Transverse colon (tissue), 4 donors: ENCODE results near the gene IRX6. TPM values are rescaled to one million over a fixed set of nuclear protein-coding genes. Genes with fewer than 3 reads are reported as not detected.

Source experiments
- DNase-seq: peaks from one replicate; pipeline ENCODE4 v3.0.0-alpha.2; 2019
- H3K27ac ChIP-seq, 4 donors: fragments of 200-600 bp; sonication (generic); 2 replicates each; pipeline ENCODE4 v1.5.1; 2016 to 2018; ENCODE audit warnings: inconsistent platforms in 4 of 4
- H3K27me3 ChIP-seq: fragments of 200-600 bp; sonication (generic); 2 replicates; pipeline ENCODE4 v1.5.1; 2017; ENCODE audit warnings: inconsistent platforms
- H3K36me3 ChIP-seq, 4 donors: fragments of 200-600 bp; sonication (generic); 2 replicates each; pipeline ENCODE4 v1.5.1; 2017 to 2019; ENCODE audit warnings: inconsistent platforms in 4 of 4
- H3K4me1 ChIP-seq, 4 donors: fragments of 200-600 bp; sonication (generic); 2 replicates each; pipeline ENCODE4 v1.5.1; 2017 to 2020; ENCODE audit warnings: inconsistent platforms in 4 of 4
- H3K4me3 ChIP-seq, 4 donors: fragments of 200-600 bp; sonication (generic); 1 replicate in 1 of 4; 2 replicates in 3 of 4; pipeline versions ENCODE4 v1.5.1 to v1.6.1; 2017 to 2019; ENCODE audit warnings: inconsistent platforms in 4 of 4
- H3K9me3 ChIP-seq, 2 donors: fragments of 200-600 bp; sonication (generic); 2 replicates each; pipeline ENCODE4 v1.5.1; 2017 to 2019; ENCODE audit warnings: inconsistent platforms in 2 of 2
- EP300 ChIP-seq: sonication (generic); formaldehyde crosslinking; IDR thresholded peaks from one replicate; pipeline ENCODE4 v1.6.1; 2017; ENCODE audit warnings: antibody characterized with exemption, low read depth
- POLR2A ChIP-seq: fragments of 450-650 bp; IDR thresholded peaks from one replicate; pipeline ENCODE4 v1.6.1; 2016; ENCODE audit warnings: antibody characterized with exemption, mild to moderate bottlenecking, moderate library complexity
- POLR2AphosphoS5 ChIP-seq, 3 donors: sonication (generic); formaldehyde crosslinking; IDR thresholded peaks; one replicate each; pipeline ENCODE4 v1.6.1; 2016; ENCODE audit warnings: antibody characterized with exemption in 3 of 3
- WGBS, 2 donors: methylation state at CpG; one replicate each; pipeline ENCODE4 v1.1.5; 2018; ENCODE audit warnings: low coverage in 1 of 2; 5-methylcytosine and 5-hydroxymethylcytosine counted together
- in situ Hi-C, 4 donors: fragments of 200-750 bp; cut with MboI; loops; one replicate each; pipeline versions ENCODE4 v1.15.0 to v1.15.1; 2017; ENCODE audit warnings: low sequenced_read_pairs in 3 of 4, low pct_ligation_motif_present in 1 of 4, low pct_unique_long_range_greater_than_20kb in 1 of 4
- intact Hi-C: fragments of 100-400 bp; cut with DNase I; formaldehyde crosslinking; loops from one replicate; pipeline ENCODE4 v1.15.1; 2023; ENCODE audit warnings: low total_unique reads
- total RNA-seq, 4 donors: library from RNA; depleted of rRNA; stranded (reverse); fragments of >200 nt; gene quantifications; one replicate each; pipeline ENCODE4 v1.1.0, GENCODE V29; 2016
- TF ChIP-seq, protein P1 (sequence below), 5 experiments: fragments of 200-600 bp in 3 of 5; fragments of 450-650 bp in 2 of 5; sonication (generic) in 3 of 5; IDR thresholded peaks; 1 replicate in 2 of 5; 2 replicates in 3 of 5; pipeline ENCODE4 v1.5.1; 2016 to 2017; ENCODE audit warnings: antibody characterized with exemption in 5 of 5, inconsistent platforms in 3 of 5, mild to moderate bottlenecking in 2 of 5, moderate library complexity in 1 of 5

Gene IRX6
- total RNA-seq, 4 donors from 2014 or later: 1.1 TPM; not detected in 3

DNA sequence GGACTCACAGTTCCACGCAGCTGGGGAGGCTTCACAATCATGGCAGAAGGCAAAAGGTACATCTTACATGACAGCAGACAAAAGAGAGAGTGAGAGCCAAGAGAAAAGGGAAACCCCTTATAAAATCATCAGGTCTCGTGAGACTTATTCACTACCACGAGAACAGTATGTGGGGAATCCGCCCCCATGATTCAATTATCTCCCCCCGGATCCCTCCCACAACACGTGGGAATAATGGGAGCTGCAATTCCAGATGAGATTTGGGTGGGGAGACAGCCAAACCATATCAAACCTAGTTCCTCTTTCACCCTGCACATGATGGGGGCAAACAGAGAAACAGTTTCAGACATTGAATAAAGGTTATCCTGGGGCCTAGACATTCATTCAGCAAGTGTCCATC, 32.2 kb upstream of the IRX6 start:
- H3K27me3 ChIP-seq: no peaks in the 10 kb centered on the region
- in situ Hi-C loops: no loop called here
- 65 to 78% methylated on average over 5 to 6 of the region's 6 CpGs for WGBS, 2 donors
- H3K4me1 ChIP-seq: no peaks in the 10 kb centered on the region
- H3K9me3 ChIP-seq: peaks cover 0 to 3% of the 10 kb centered on the region in 2 donors
- no peak for DNase-seq
- no peak overlapping the region for H3K27ac ChIP-seq
- H3K36me3 ChIP-seq: no peaks in the 10 kb centered on the region
- TF ChIP-seq, protein P1, sequence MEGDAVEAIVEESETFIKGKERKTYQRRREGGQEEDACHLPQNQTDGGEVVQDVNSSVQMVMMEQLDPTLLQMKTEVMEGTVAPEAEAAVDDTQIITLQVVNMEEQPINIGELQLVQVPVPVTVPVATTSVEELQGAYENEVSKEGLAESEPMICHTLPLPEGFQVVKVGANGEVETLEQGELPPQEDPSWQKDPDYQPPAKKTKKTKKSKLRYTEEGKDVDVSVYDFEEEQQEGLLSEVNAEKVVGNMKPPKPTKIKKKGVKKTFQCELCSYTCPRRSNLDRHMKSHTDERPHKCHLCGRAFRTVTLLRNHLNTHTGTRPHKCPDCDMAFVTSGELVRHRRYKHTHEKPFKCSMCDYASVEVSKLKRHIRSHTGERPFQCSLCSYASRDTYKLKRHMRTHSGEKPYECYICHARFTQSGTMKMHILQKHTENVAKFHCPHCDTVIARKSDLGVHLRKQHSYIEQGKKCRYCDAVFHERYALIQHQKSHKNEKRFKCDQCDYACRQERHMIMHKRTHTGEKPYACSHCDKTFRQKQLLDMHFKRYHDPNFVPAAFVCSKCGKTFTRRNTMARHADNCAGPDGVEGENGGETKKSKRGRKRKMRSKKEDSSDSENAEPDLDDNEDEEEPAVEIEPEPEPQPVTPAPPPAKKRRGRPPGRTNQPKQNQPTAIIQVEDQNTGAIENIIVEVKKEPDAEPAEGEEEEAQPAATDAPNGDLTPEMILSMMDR (IDR thresholded peaks at IDR 0.05): no peak
- intact Hi-C loops: no loop called here
- H3K4me3 ChIP-seq: no peak overlapping the region

DNA sequence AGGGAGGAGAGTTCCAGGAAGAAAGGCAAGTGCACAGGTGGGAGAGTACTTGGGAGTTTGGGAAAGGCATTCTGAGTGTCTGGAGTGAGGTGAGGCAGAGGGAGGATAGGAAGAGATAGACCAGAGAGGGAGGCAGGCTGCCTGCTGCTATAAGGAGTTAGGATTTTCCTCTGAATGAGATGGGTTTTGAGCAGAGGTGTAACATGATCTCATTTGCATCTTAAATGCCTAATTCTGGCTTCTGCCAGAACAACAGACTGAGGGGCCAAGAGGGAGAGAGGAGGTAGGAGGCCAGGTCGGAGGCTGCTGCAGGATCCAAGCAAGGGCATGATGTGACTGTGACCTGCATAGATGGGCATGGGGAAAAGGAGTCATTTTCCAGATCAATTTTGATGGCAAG, 31.5 kb upstream of the IRX6 start:
- no peaks in the 10 kb centered on the region for H3K4me1 ChIP-seq
- 67% methylated on average over 1 of the region's 1 CpG; no CpG with 5 or more reads in 1 of the 2 donors for WGBS, 2 donors
- in situ Hi-C loops (no loop called here), intact Hi-C loops (no loop called here)
- TF ChIP-seq POLR2AphosphoS5 (IDR thresholded peaks at IDR 0.05) (no peak), POLR2A (no peak), EP300 (no peak)
- TF ChIP-seq, protein P1 (IDR thresholded peaks at IDR 0.05): no peak
- H3K27ac ChIP-seq: no peak overlapping the region
- H3K36me3 ChIP-seq: no peaks in the 10 kb centered on the region
- H3K27me3 ChIP-seq: no peaks in the 10 kb centered on the region
- no peak overlapping the region for H3K4me3 ChIP-seq
- H3K9me3 ChIP-seq: peaks cover 0 to 3% of the 10 kb centered on the region in 2 donors
- no peak for DNase-seq

DNA sequence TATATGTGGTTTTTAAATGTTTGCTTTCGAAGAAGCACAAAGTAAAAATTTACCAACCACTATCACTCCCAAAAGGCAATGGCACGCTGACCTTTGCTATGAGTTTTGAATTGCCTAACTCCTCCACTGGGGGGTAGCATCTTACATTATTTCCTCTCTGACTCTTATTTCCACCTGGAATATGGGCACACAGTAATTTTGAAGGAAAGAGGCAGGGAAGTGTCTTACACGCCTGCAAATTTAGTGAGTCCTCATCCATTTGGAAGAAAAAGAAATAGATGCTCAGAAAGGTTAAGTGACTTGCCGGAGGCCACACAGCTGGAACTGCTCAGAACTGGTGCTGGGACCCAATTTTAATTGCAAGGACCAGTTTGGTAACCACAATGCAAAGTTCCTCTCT, 29.9 kb upstream of the IRX6 start:
- TF ChIP-seq POLR2A: no peak
- TF ChIP-seq EP300: no peak
- TF ChIP-seq, protein P1 (IDR thresholded peaks at IDR 0.05): no peak
- no peak for TF ChIP-seq POLR2AphosphoS5 (IDR thresholded peaks at IDR 0.05)
- intact Hi-C loops (no loop called here), in situ Hi-C loops (no loop called here)
- DNase-seq: no peak
- no peaks in the 10 kb centered on the region for H3K4me1 ChIP-seq
- no peaks in the 10 kb centered on the region for H3K27me3 ChIP-seq
- no peak overlapping the region for H3K4me3 ChIP-seq
- H3K9me3 ChIP-seq: no peaks in the 10 kb centered on the region
- WGBS, 2 donors: 77 to 79% methylated on average over 4 of the region's 4 CpGs
- no peak overlapping the region for H3K27ac ChIP-seq
- no peaks in the 10 kb centered on the region for H3K36me3 ChIP-seq

DNA sequence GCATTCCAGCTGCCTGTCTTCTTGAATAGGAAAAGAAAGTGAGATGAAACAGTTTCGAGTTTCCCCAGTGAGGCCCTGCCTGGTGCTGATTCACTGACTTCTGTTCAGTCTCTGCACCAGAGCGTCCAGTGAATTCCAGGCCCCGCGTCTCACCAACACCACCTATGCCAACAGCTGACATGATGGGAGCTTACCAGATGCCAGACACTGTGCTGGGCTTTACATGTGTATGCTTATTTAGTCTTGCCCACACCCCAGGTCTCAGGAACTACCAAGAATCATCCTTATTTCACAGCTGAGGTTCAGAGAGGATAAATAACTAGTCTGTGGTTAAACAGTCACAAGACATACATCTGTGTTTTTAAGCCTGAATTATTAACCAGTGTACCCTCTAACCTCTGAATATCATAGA, 29.1 kb upstream of the IRX6 start:
- Histone ChIP-seq H3K4me3 (no peak overlapping the region), H3K36me3 (no peaks in the 10 kb centered on the region), H3K9me3 (no peaks in the 10 kb centered on the region), H3K27me3 (no peaks in the 10 kb centered on the region), H3K4me1 (no peaks in the 10 kb centered on the region), H3K27ac (no peak overlapping the region)
- TF ChIP-seq, protein P1 (IDR thresholded peaks at IDR 0.05): no peak
- TF ChIP-seq POLR2AphosphoS5 (IDR thresholded peaks at IDR 0.05) (no peak), EP300 (no peak), POLR2A (no peak)
- DNase-seq: no peak
- in situ Hi-C loops: no loop called here
- 56% methylated on average over 4 of the region's 4 CpGs; no CpG with 5 or more reads in 1 of the 2 donors for WGBS, 2 donors
- intact Hi-C loops: no loop called here
